ENCODE data around the gene RMDN3.
A peak's percentile ranks its signal among the peaks of the same experiment; 100 is the strongest.

The RMDN3 gene

GRCh38 chr15:40743921-40744814 is 10.9 kb downstream of the RMDN3 start:
- H3K27ac Mint-ChIP-seq: peak overlapping the region; percentile 51
- no peak overlapping the region for H3K4me3 Mint-ChIP-seq
- peaks cover 13% of the 10 kb centered on the region for H3K4me1 Mint-ChIP-seq
- H3K9me3 Mint-ChIP-seq: no peaks in the 10 kb centered on the region
- H3K36me3 Mint-ChIP-seq: peaks cover 12% of the 10 kb centered on the region
- no peaks in the 10 kb centered on the region for H3K27me3 Mint-ChIP-seq

- Mint-ChIP-seq H3K27ac (peak overlapping the region; percentile 51), H3K4me3 (no peak overlapping the region), H3K9me3 (no peaks in the 10 kb centered on the region)
Measured at GRCh38 chr15:40743485-40743901, 11.6 kb downstream of the RMDN3 start.

GRCh38 chr15:40739854-40740253 is 15.2 kb downstream of the RMDN3 start:
- H3K4me3 Mint-ChIP-seq: no peak overlapping the region
- H3K27ac Mint-ChIP-seq: no peak overlapping the region
- peaks cover 10% of the 10 kb centered on the region for H3K4me1 Mint-ChIP-seq
- H3K9me3 Mint-ChIP-seq: no peaks in the 10 kb centered on the region
- H3K27me3 Mint-ChIP-seq: no peaks in the 10 kb centered on the region
- peaks cover 10% of the 10 kb centered on the region for H3K36me3 Mint-ChIP-seq

More at GRCh38 chr15:40743485-40743901, 11.6 kb downstream of the RMDN3 start:
- H3K4me1 Mint-ChIP-seq: peaks cover 13% of the 10 kb centered on the region
- peaks cover 12% of the 10 kb centered on the region for H3K36me3 Mint-ChIP-seq
- no peaks in the 10 kb centered on the region for H3K27me3 Mint-ChIP-seq

- Mint-ChIP-seq H3K27me3 (no peaks in the 10 kb centered on the region), H3K36me3 (peaks cover 10% of the 10 kb centered on the region), H3K9me3 (no peaks in the 10 kb centered on the region), H3K4me3 (no peak overlapping the region), H3K27ac (no peak overlapping the region), H3K4me1 (peaks cover 6% of the 10 kb centered on the region)
Measured at GRCh38 chr15:40739047-40739446, 16.0 kb downstream of the RMDN3 start.

GRCh38 chr15:40737048-40737447 is 18.0 kb downstream of the RMDN3 start:
- H3K4me1 Mint-ChIP-seq: no peaks in the 10 kb centered on the region

GRCh38 chr15:40736575-40736974 is 18.5 kb downstream of the RMDN3 start:
- Mint-ChIP-seq H3K27me3 (no peaks in the 10 kb centered on the region), H3K27ac (no peak overlapping the region), H3K9me3 (no peaks in the 10 kb centered on the region), H3K4me1 (no peaks in the 10 kb centered on the region), H3K4me3 (no peak overlapping the region), H3K36me3 (peaks cover 7% of the 10 kb centered on the region)

More at GRCh38 chr15:40737048-40737447, 18.0 kb downstream of the RMDN3 start:
- H3K27ac Mint-ChIP-seq: no peak overlapping the region
- peaks cover 7% of the 10 kb centered on the region for H3K36me3 Mint-ChIP-seq
- H3K27me3 Mint-ChIP-seq: no peaks in the 10 kb centered on the region
- no peaks in the 10 kb centered on the region for H3K9me3 Mint-ChIP-seq
- H3K4me3 Mint-ChIP-seq: no peak overlapping the region

- Mint-ChIP-seq H3K4me3 (no peak overlapping the region), H3K9me3 (no peaks in the 10 kb centered on the region), H3K36me3 (no peaks in the 10 kb centered on the region), H3K4me1 (no peaks in the 10 kb centered on the region), H3K27me3 (no peaks in the 10 kb centered on the region), H3K27ac (no peak overlapping the region)
Measured at GRCh38 chr15:40731034-40731433, 24.0 kb downstream of the RMDN3 start.

GRCh38 chr15:40723919-40724318 is 31.1 kb downstream of the RMDN3 start:
- Mint-ChIP-seq H3K27ac (no peak overlapping the region), H3K4me3 (no peak overlapping the region), H3K4me1 (peaks cover 13% of the 10 kb centered on the region), H3K9me3 (no peaks in the 10 kb centered on the region), H3K36me3 (no peaks in the 10 kb centered on the region), H3K27me3 (no peaks in the 10 kb centered on the region)

- H3K36me3 Mint-ChIP-seq: no peaks in the 10 kb centered on the region
- H3K27me3 Mint-ChIP-seq: no peaks in the 10 kb centered on the region
- H3K4me3 Mint-ChIP-seq: no peak overlapping the region
- no peak overlapping the region for H3K27ac Mint-ChIP-seq
- peaks cover 13% of the 10 kb centered on the region for H3K4me1 Mint-ChIP-seq
- no peaks in the 10 kb centered on the region for H3K9me3 Mint-ChIP-seq
Measured at GRCh38 chr15:40722934-40723333, 32.1 kb downstream of the RMDN3 start.

GRCh38 chr15:40722354-40722753 is 32.7 kb downstream of the RMDN3 start:
- no peaks in the 10 kb centered on the region for H3K27me3 Mint-ChIP-seq
- no peaks in the 10 kb centered on the region for H3K9me3 Mint-ChIP-seq
- peaks cover 13% of the 10 kb centered on the region for H3K4me1 Mint-ChIP-seq
- no peaks in the 10 kb centered on the region for H3K36me3 Mint-ChIP-seq
- no peak overlapping the region for H3K4me3 Mint-ChIP-seq
- no peak overlapping the region for H3K27ac Mint-ChIP-seq

GRCh38 chr15:40721701-40722100 is 33.4 kb downstream of the RMDN3 start:
- H3K27me3 Mint-ChIP-seq: no peaks in the 10 kb centered on the region
- no peak overlapping the region for H3K27ac Mint-ChIP-seq
- no peaks in the 10 kb centered on the region for H3K9me3 Mint-ChIP-seq
- H3K36me3 Mint-ChIP-seq: no peaks in the 10 kb centered on the region
- H3K4me3 Mint-ChIP-seq: no peak overlapping the region
- H3K4me1 Mint-ChIP-seq: peaks cover 13% of the 10 kb centered on the region

GRCh38 chr15:40716165-40716564 is 38.9 kb downstream of the RMDN3 start:
- no peak overlapping the region for H3K27ac Mint-ChIP-seq
- no peaks in the 10 kb centered on the region for H3K27me3 Mint-ChIP-seq
- H3K36me3 Mint-ChIP-seq: peaks cover 2% of the 10 kb centered on the region
- H3K9me3 Mint-ChIP-seq: no peaks in the 10 kb centered on the region
- H3K4me1 Mint-ChIP-seq: no peaks in the 10 kb centered on the region
- no peak overlapping the region for H3K4me3 Mint-ChIP-seq

GRCh38 chr15:40714144-40714543 is 40.9 kb downstream of the RMDN3 start:
- H3K4me3 Mint-ChIP-seq: no peak overlapping the region
- peaks cover 2% of the 10 kb centered on the region for H3K36me3 Mint-ChIP-seq
- no peaks in the 10 kb centered on the region for H3K9me3 Mint-ChIP-seq
- no peaks in the 10 kb centered on the region for H3K4me1 Mint-ChIP-seq
- H3K27ac Mint-ChIP-seq: no peak overlapping the region
- H3K27me3 Mint-ChIP-seq: no peaks in the 10 kb centered on the region

GRCh38 chr15:40706121-40706520 is 48.9 kb downstream of the RMDN3 start:
- peaks cover 2% of the 10 kb centered on the region for H3K36me3 Mint-ChIP-seq
- no peak overlapping the region for H3K27ac Mint-ChIP-seq
- no peaks in the 10 kb centered on the region for H3K9me3 Mint-ChIP-seq
- H3K4me3 Mint-ChIP-seq: no peak overlapping the region
- no peaks in the 10 kb centered on the region for H3K4me1 Mint-ChIP-seq
- H3K27me3 Mint-ChIP-seq: no peaks in the 10 kb centered on the region

GRCh38 chr15:40702077-40702476 is 53.0 kb downstream of the RMDN3 start:
- H3K36me3 Mint-ChIP-seq: peaks cover 2% of the 10 kb centered on the region

GRCh38 chr15:40697916-40698315 is 57.1 kb downstream of the RMDN3 start:
- H3K27me3 Mint-ChIP-seq: no peaks in the 10 kb centered on the region
- peaks cover 2% of the 10 kb centered on the region for H3K36me3 Mint-ChIP-seq
- no peak overlapping the region for H3K4me3 Mint-ChIP-seq
- peaks cover 14% of the 10 kb centered on the region for H3K4me1 Mint-ChIP-seq
- H3K27ac Mint-ChIP-seq: no peak overlapping the region
- H3K9me3 Mint-ChIP-seq: no peaks in the 10 kb centered on the region

More at GRCh38 chr15:40702077-40702476, 53.0 kb downstream of the RMDN3 start:
- no peaks in the 10 kb centered on the region for H3K4me1 Mint-ChIP-seq
- H3K27ac Mint-ChIP-seq: peak overlapping the region; percentile 18
- H3K4me3 Mint-ChIP-seq: no peak overlapping the region
- no peaks in the 10 kb centered on the region for H3K27me3 Mint-ChIP-seq
- no peaks in the 10 kb centered on the region for H3K9me3 Mint-ChIP-seq
